Liver (tissue), 9 donors: ENCODE results near the gene GDPD5. TPM values are rescaled to one million over a fixed set of nuclear protein-coding genes. Genes with fewer than 3 reads are reported as not detected.
A peak's percentile ranks its signal among the peaks of the same experiment; 100 is the strongest.

Source experiments
- DNase-seq: peaks from one replicate; pipeline ENCODE4 v3.0.0-alpha.2; 2017; ENCODE audit warnings: low spot score
- H3K27ac ChIP-seq, 2 donors: one replicate each; pipeline ENCODE4 v1.7.0; 2013; ENCODE audit warnings: inconsistent platforms in 2 of 2, low read length in 2 of 2, control low read depth in 1 of 2, low read depth in 1 of 2, mild to moderate bottlenecking in 1 of 2
- H3K27me3 ChIP-seq, 4 donors: one replicate each; pipeline versions ENCODE4 v1.6.1 to v1.7.0; 2013; ENCODE audit warnings: low read length in 3 of 4, inconsistent platforms in 1 of 4, mild to moderate bottlenecking in 1 of 4, moderate library complexity in 1 of 4; ENCODE audit not compliant: control insufficient read depth in 4 of 4, insufficient read depth in 4 of 4
- H3K36me3 ChIP-seq, 4 donors: one replicate each; pipeline versions ENCODE4 v1.6.1 to v1.7.0; 2013; ENCODE audit warnings: low read length in 3 of 4, mild to moderate bottlenecking in 3 of 4, low read depth in 1 of 4, moderate library complexity in 1 of 4; ENCODE audit not compliant: control insufficient read depth in 4 of 4, insufficient read depth in 3 of 4
- H3K4me1 ChIP-seq, 4 donors: one replicate each; pipeline versions ENCODE4 v1.6.1 to v1.7.0; 2013; ENCODE audit warnings: low read length in 3 of 4, mild to moderate bottlenecking in 3 of 4, moderate library complexity in 1 of 4; ENCODE audit not compliant: control insufficient read depth in 4 of 4, insufficient read depth in 4 of 4
- H3K4me3 ChIP-seq, 3 donors: one replicate each; pipeline versions ENCODE4 v1.6.1 to v1.7.0; 2013; ENCODE audit warnings: low read length in 3 of 3, control low read depth in 1 of 3, low read depth in 1 of 3, mild to moderate bottlenecking in 1 of 3
- H3K9ac ChIP-seq, 2 donors: one replicate each; pipeline ENCODE4 v1.7.0; 2013; ENCODE audit warnings: low read length in 2 of 2, mild to moderate bottlenecking in 2 of 2, moderate library complexity in 2 of 2, control low read depth in 1 of 2, low read depth in 1 of 2
- H3K9me3 ChIP-seq, 4 donors: one replicate each; pipeline versions ENCODE4 v1.6.1 to v1.7.0; 2013; ENCODE audit warnings: low read length in 3 of 4; ENCODE audit not compliant: control insufficient read depth in 4 of 4
- EGR1 ChIP-seq, 2 donors: IDR thresholded peaks; 2 replicates each; pipeline ENCODE4 v1.6.1; 2016 to 2018; ENCODE audit warnings: antibody characterized with exemption in 2 of 2, low read depth in 2 of 2
- FOXA1 ChIP-seq: IDR thresholded peaks from 2 replicates; pipeline ENCODE4 v1.6.1; 2016; ENCODE audit warnings: antibody characterized with exemption
- FOXA2 ChIP-seq: IDR thresholded peaks from 2 replicates; pipeline ENCODE4 v1.6.1; 2016; ENCODE audit warnings: antibody characterized with exemption
- GABPA ChIP-seq, 2 donors: IDR thresholded peaks in 1 of 2; conservative IDR thresholded peaks in 1 of 2; 2 replicates each; pipeline ENCODE4 v1.6.1; 2016; ENCODE audit warnings: antibody characterized with exemption in 2 of 2, mild to moderate bottlenecking in 1 of 2, moderate library complexity in 1 of 2
- HNF4A ChIP-seq, 2 donors: conservative IDR thresholded peaks; 2 replicates each; pipeline ENCODE4 v1.6.1; 2016; ENCODE audit warnings: antibody characterized with exemption in 2 of 2, mild to moderate bottlenecking in 2 of 2
- HNF4G ChIP-seq: IDR thresholded peaks from 2 replicates; pipeline ENCODE4 v1.6.1; 2016; ENCODE audit warnings: antibody characterized with exemption
- JUND ChIP-seq, 2 donors: IDR thresholded peaks; 2 replicates each; pipeline ENCODE4 v1.6.1; 2016; ENCODE audit warnings: antibody characterized with exemption in 2 of 2
- MAX ChIP-seq: IDR thresholded peaks from 2 replicates; pipeline ENCODE4 v1.6.1; 2016; ENCODE audit warnings: antibody characterized with exemption
- NR2F2 ChIP-seq: IDR thresholded peaks from 2 replicates; pipeline ENCODE4 v1.6.1; 2016; ENCODE audit warnings: antibody characterized with exemption
- RAD21 ChIP-seq, 2 donors: IDR thresholded peaks; 2 replicates each; pipeline ENCODE4 v1.6.1; 2016; ENCODE audit warnings: antibody characterized with exemption in 2 of 2, mild to moderate bottlenecking in 2 of 2
- RXRA ChIP-seq, 2 donors: IDR thresholded peaks; 2 replicates each; pipeline ENCODE4 v1.6.1; 2017 to 2018; ENCODE audit warnings: antibody characterized with exemption in 2 of 2, mild to moderate bottlenecking in 1 of 2
- SP1 ChIP-seq: IDR thresholded peaks from 2 replicates; pipeline ENCODE4 v1.6.1; 2018; ENCODE audit warnings: antibody characterized with exemption, mild to moderate bottlenecking
- TAF1 ChIP-seq: conservative IDR thresholded peaks from 2 replicates; pipeline ENCODE4 v1.6.1; 2016; ENCODE audit warnings: antibody characterized with exemption, mild to moderate bottlenecking
- YY1 ChIP-seq: IDR thresholded peaks from 2 replicates; pipeline ENCODE4 v1.6.1; 2016; ENCODE audit warnings: antibody characterized with exemption, mild to moderate bottlenecking
- ZBTB33 ChIP-seq: IDR thresholded peaks from 2 replicates; pipeline ENCODE4 v1.6.1; 2016; ENCODE audit warnings: antibody characterized with exemption
- WGBS: extraction: QIAGEN DNeasy Blood & Tissue Kit; methylation state at CpG from one replicate; pipeline ENCODE4 v1.1.7; 2013; 5-methylcytosine and 5-hydroxymethylcytosine counted together
- polyA plus RNA-seq, 2 donors: library from polyadenylated mRNA; stranded (reverse) in 1 of 2; unstranded in 1 of 2; fragments of 200-250 nt in 1 of 2; fragments of >200 nt in 1 of 2; fragmentation: Nextera tagmentation in 1 of 2; extraction: Ambion mirVana in 1 of 2; gene quantifications; one replicate each; pipeline versions ENCODE4 v1.2.1 to v1.2.3, GENCODE V29; 2013 to 2015
- total RNA-seq, 2 donors: library from RNA; depleted of rRNA; stranded (reverse); fragments of >200 nt; gene quantifications; one replicate each; pipeline ENCODE4 v1.2.3, GENCODE V29; 2014
- TF ChIP-seq, protein P1 (sequence below): IDR thresholded peaks from 2 replicates; pipeline ENCODE4 v1.6.1; 2016; ENCODE audit warnings: antibody characterized with exemption, mild to moderate bottlenecking
- TF ChIP-seq, protein P2 (sequence below): fragments of 150-350 bp; IDR thresholded peaks from 2 replicates; pipeline ENCODE4 v1.5.1; 2017; ENCODE audit warnings: improper control_type of control experiment, low read depth, low read length; ENCODE audit not compliant: missing input control
- TF ChIP-seq, protein P3 (sequence below): IDR thresholded peaks from 2 replicates; pipeline ENCODE4 v1.6.1; 2016; ENCODE audit warnings: antibody characterized with exemption
- donor health status: healthy.
- donor health status: healthy.
- donor health status: healthy.
- donor health status: healthy.
- donor health status: healthy.

The GDPD5 gene
- total and polyA plus RNA-seq, 4 donors = 3.0 to 22.8 (median 4.2) TPM

- WGBS = 5% methylated on average over 21 of the region's 21 CpGs
- H3K9ac ChIP-seq = peak overlapping the region in 1 of 2 donors; percentile 16
- peaks cover 1 to 23% (median 12%) of the 10 kb centered on the region in 4 donors for H3K4me1 ChIP-seq
- no peaks in the 10 kb centered on the region for H3K36me3 ChIP-seq
- TF ChIP-seq SP1 = no peak
- TF ChIP-seq GABPA (IDR thresholded peaks at IDR 0.05 in 1 of 2, conservative IDR thresholded peaks at IDR 0.05 in 1 of 2) = no peak
- no peak for TF ChIP-seq MAX
- no peak for TF ChIP-seq NR2F2
- TF ChIP-seq HNF4G = no peak
- TF ChIP-seq JUND (IDR thresholded peaks at IDR 0.05) = no peak
- no peak for TF ChIP-seq RXRA (IDR thresholded peaks at IDR 0.05)
- TF ChIP-seq FOXA2 = no peak
- no peak for TF ChIP-seq HNF4A (conservative IDR thresholded peaks at IDR 0.05)
- no peak for TF ChIP-seq FOXA1
- TF ChIP-seq TAF1 = no peak
- TF ChIP-seq, protein P1, sequence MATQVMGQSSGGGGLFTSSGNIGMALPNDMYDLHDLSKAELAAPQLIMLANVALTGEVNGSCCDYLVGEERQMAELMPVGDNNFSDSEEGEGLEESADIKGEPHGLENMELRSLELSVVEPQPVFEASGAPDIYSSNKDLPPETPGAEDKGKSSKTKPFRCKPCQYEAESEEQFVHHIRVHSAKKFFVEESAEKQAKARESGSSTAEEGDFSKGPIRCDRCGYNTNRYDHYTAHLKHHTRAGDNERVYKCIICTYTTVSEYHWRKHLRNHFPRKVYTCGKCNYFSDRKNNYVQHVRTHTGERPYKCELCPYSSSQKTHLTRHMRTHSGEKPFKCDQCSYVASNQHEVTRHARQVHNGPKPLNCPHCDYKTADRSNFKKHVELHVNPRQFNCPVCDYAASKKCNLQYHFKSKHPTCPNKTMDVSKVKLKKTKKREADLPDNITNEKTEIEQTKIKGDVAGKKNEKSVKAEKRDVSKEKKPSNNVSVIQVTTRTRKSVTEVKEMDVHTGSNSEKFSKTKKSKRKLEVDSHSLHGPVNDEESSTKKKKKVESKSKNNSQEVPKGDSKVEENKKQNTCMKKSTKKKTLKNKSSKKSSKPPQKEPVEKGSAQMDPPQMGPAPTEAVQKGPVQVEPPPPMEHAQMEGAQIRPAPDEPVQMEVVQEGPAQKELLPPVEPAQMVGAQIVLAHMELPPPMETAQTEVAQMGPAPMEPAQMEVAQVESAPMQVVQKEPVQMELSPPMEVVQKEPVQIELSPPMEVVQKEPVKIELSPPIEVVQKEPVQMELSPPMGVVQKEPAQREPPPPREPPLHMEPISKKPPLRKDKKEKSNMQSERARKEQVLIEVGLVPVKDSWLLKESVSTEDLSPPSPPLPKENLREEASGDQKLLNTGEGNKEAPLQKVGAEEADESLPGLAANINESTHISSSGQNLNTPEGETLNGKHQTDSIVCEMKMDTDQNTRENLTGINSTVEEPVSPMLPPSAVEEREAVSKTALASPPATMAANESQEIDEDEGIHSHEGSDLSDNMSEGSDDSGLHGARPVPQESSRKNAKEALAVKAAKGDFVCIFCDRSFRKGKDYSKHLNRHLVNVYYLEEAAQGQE = no peak
- TF ChIP-seq ZBTB33 = no peak
- TF ChIP-seq YY1 = no peak
- TF ChIP-seq, protein P2, sequence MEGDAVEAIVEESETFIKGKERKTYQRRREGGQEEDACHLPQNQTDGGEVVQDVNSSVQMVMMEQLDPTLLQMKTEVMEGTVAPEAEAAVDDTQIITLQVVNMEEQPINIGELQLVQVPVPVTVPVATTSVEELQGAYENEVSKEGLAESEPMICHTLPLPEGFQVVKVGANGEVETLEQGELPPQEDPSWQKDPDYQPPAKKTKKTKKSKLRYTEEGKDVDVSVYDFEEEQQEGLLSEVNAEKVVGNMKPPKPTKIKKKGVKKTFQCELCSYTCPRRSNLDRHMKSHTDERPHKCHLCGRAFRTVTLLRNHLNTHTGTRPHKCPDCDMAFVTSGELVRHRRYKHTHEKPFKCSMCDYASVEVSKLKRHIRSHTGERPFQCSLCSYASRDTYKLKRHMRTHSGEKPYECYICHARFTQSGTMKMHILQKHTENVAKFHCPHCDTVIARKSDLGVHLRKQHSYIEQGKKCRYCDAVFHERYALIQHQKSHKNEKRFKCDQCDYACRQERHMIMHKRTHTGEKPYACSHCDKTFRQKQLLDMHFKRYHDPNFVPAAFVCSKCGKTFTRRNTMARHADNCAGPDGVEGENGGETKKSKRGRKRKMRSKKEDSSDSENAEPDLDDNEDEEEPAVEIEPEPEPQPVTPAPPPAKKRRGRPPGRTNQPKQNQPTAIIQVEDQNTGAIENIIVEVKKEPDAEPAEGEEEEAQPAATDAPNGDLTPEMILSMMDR = no peak
- TF ChIP-seq RAD21 (IDR thresholded peaks at IDR 0.05) = no peak
- TF ChIP-seq, protein P3, sequence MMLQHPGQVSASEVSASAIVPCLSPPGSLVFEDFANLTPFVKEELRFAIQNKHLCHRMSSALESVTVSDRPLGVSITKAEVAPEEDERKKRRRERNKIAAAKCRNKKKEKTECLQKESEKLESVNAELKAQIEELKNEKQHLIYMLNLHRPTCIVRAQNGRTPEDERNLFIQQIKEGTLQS = no peak
- TF ChIP-seq EGR1 (IDR thresholded peaks at IDR 0.05; ENCODE audit: low read depth in 2 of 2) = no peak
- DNase-seq = no peak
- no peaks in the 10 kb centered on the region for H3K9me3 ChIP-seq
- no peaks in the 10 kb centered on the region for H3K27me3 ChIP-seq
- peak overlapping the region in 2 of 3 donors; percentile 49 to 76 for H3K4me3 ChIP-seq
- no peak overlapping the region for H3K27ac ChIP-seq
Observed at GRCh38 chr11:75526192-75526541, 426 bp upstream of the GDPD5 start.
